ENCODE measurements around the gene NR4A3.

NR4A3 gene

DNA sequence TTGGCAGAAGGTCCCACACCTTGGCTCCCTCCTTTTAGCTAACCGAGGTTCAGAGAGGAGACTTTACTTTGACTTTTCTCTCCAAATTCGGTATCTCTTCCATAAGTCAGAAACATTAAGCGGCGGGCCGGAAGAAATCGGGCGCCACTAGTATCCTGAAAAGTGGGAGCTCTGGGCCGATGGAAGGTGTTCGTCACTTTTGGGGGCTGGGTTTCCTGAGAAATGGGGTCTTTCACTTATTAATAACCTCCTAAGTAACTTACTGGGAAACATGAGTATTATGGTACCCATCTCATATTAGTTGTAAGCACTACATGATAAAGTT is 85.5 kb downstream of the NR4A3 start:
- no peak for TF ChIP-seq ZBTB7A (IDR thresholded peaks at IDR 0.05; ENCODE audit: low read depth)
- TF ChIP-seq EGR1 (IDR thresholded peaks at IDR 0.05), result no peak
- no peak for TF ChIP-seq TCF12 (IDR thresholded peaks at IDR 0.05; ENCODE audit: low read depth)
- no peak for TF ChIP-seq CREB1 (IDR thresholded peaks at IDR 0.05; ENCODE audit: low read depth)
- TF ChIP-seq TEAD4 (IDR thresholded peaks at IDR 0.05), result no peak

DNA sequence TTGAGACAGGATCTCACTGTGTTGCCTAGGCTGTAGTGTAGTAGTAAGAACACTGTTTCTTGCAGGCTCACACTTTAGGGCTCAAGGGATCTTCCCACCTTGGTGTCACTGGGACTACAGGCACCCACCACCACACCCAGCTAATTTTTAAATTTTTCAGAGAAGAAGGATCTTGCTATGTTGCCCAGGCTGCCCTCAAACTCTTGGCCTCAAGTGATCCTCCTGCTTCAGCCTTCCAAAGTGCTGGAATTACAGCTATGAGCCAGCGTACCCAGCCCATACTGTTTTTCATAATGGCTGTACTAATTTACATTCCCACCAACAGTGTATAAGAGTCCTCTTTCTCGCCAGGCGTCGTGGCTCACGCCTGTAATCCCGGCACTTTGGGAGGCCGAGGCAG is 89.9 kb downstream of the NR4A3 start:
- no peak for TF ChIP-seq EP300 (IDR thresholded peaks at IDR 0.05; ENCODE audit: borderline replicate concordance)
- no peak for TF ChIP-seq YY1 (IDR thresholded peaks at IDR 0.05; ENCODE audit: low read depth)
- no peak for TF ChIP-seq TEAD4 (IDR thresholded peaks at IDR 0.05)

Data from Ishikawa (cell line).